Suprapubic skin (tissue), 4 donors: ENCODE results near the gene DHPS.

Source experiments
- CTCF ChIP-seq, 2 donors: fragments of 200-600 bp in 1 of 2; fragments of 450-650 bp in 1 of 2; sonication (generic) in 1 of 2; IDR thresholded peaks; one replicate each; pipeline ENCODE4 v1.5.1; 2016 to 2019; ENCODE audit warnings: antibody characterized with exemption in 2 of 2, mild to moderate bottlenecking in 1 of 2, moderate library complexity in 1 of 2
- EP300 ChIP-seq: sonication (generic); formaldehyde crosslinking; IDR thresholded peaks from one replicate; pipeline ENCODE4 v1.6.1; 2017; ENCODE audit warnings: antibody characterized with exemption
- POLR2A ChIP-seq, 2 donors: fragments of 450-650 bp; IDR thresholded peaks; one replicate each; pipeline ENCODE4 v1.6.1; 2017; ENCODE audit warnings: antibody characterized with exemption in 2 of 2, mild to moderate bottlenecking in 2 of 2, moderate library complexity in 2 of 2
- POLR2AphosphoS5 ChIP-seq, 3 donors: sonication (generic); formaldehyde crosslinking; IDR thresholded peaks; one replicate each; pipeline ENCODE4 v1.6.1; 2017; ENCODE audit warnings: antibody characterized with exemption in 3 of 3

GRCh38 chr19:12726988-12727316 is 45.3 kb upstream of the DHPS start:
- no peak for TF ChIP-seq CTCF (IDR thresholded peaks at IDR 0.05)
- no peak for TF ChIP-seq POLR2A (IDR thresholded peaks at IDR 0.05)
- TF ChIP-seq POLR2AphosphoS5 (IDR thresholded peaks at IDR 0.05) = no peak
- TF ChIP-seq EP300 = no peak
